Neural cell (in vitro differentiated cells): ENCODE measurements around the gene DHX8. TPM values are rescaled to one million over a fixed set of nuclear protein-coding genes. Genes with fewer than 3 reads are reported as not detected.

Experiments
- H2AFZ ChIP-seq: fragments of 200-600, 300-800 bp; sonication (generic), shearing (Covaris generic); 2 replicates; pipeline ENCODE4 v1.6.0; 2014; ENCODE audit warnings: low read depth, mild to moderate bottlenecking, antibody characterized with exemption, low read length, moderate library complexity
- H3F3A ChIP-seq: fragments of 200-600 bp; shearing (Covaris generic); 2 replicates; pipeline ENCODE4 v1.6.1; 2016; ENCODE audit warnings: mild to moderate bottlenecking, moderate library complexity, mixed read lengths, antibody characterized with exemption, low read length; ENCODE audit not compliant: insufficient read depth, poor library complexity, severe bottlenecking
- H3K27ac ChIP-seq: fragments of 200-600, 300-800 bp; sonication (generic), shearing (Covaris generic); 2 replicates; pipeline ENCODE4 v1.5.1; 2014; ENCODE audit warnings: mild to moderate bottlenecking, low read length, moderate library complexity
- H3K27me3 ChIP-seq: fragments of 300-800, 200-600 bp; sonication (generic), shearing (Covaris generic); 2 replicates; pipeline ENCODE4 v1.6.0; 2014; ENCODE audit warnings: mild to moderate bottlenecking, low read depth, low read length, moderate library complexity; ENCODE audit not compliant: insufficient read depth
- H3K36me3 ChIP-seq: fragments of 300-800, 200-600 bp; sonication (generic), shearing (Covaris generic); 2 replicates; pipeline ENCODE4 v1.5.1; 2014; ENCODE audit warnings: mild to moderate bottlenecking, antibody characterized with exemption, low read length, moderate library complexity; ENCODE audit not compliant: insufficient read depth
- H3K4me2 ChIP-seq: fragments of 300-800, 200-600 bp; sonication (generic), shearing (Covaris generic); 2 replicates; pipeline ENCODE4 v1.6.0; 2014; ENCODE audit warnings: mild to moderate bottlenecking, low read length
- H3K4me3 ChIP-seq: fragments of 300-800, 200-600 bp; sonication (generic), shearing (Covaris generic); 2 replicates; pipeline ENCODE4 v1.5.1; 2014; ENCODE audit warnings: mild to moderate bottlenecking, low read length, moderate library complexity
- H3K79me2 ChIP-seq: fragments of 200-600 bp; shearing (Covaris generic); replicated peaks from 2 replicates; pipeline ENCODE4 v1.6.0; 2014; ENCODE audit warnings: mild to moderate bottlenecking, low read length, moderate library complexity; ENCODE audit not compliant: insufficient read depth
- H3K9ac ChIP-seq: fragments of 300-800, 200-600 bp; sonication (generic), shearing (Covaris generic); 2 replicates; pipeline ENCODE4 v1.6.1; 2016; ENCODE audit warnings: mild to moderate bottlenecking, low read length, mixed read lengths
- H3K9me2 ChIP-seq: fragments of 200-600 bp; shearing (Covaris generic); 2 replicates; pipeline ENCODE4 v1.6.1; 2016; ENCODE audit warnings: mild to moderate bottlenecking, low read length, mixed read lengths; ENCODE audit not compliant: insufficient read depth
- H3K9me3 ChIP-seq: fragments of 200-600, 300-800 bp; sonication (generic), shearing (Covaris generic); 2 replicates; pipeline ENCODE4 v1.6.1; 2016; ENCODE audit warnings: mild to moderate bottlenecking, mixed run types, low read length, moderate library complexity, mixed read lengths
- H4K20me1 ChIP-seq: fragments of 200-600 bp; shearing (Covaris generic); 2 replicates; pipeline ENCODE4 v1.6.1; 2016; ENCODE audit warnings: mild to moderate bottlenecking, mixed run types; ENCODE audit not compliant: insufficient read depth
- EP300 ChIP-seq: fragments of 450-650 bp; conservative IDR thresholded peaks from 2 replicates; pipeline ENCODE4 v1.6.1; 2014; ENCODE audit warnings: antibody characterized with exemption, mild to moderate bottlenecking, moderate library complexity; ENCODE audit not compliant: poor library complexity, severe bottlenecking
- EZH2 ChIP-seq: fragments of 200-600, 300-800 bp; shearing (Covaris generic), sonication (generic); IDR thresholded peaks from 2 replicates; pipeline ENCODE4 v1.6.1; 2014; ENCODE audit warnings: antibody characterized with exemption, low read length, borderline replicate concordance, mild to moderate bottlenecking; ENCODE audit not compliant: insufficient read depth, poor library complexity, severe bottlenecking
- MXI1 ChIP-seq: fragments of 450-650 bp; conservative IDR thresholded peaks from 2 replicates; pipeline ENCODE4 v1.6.1; 2014; ENCODE audit warnings: antibody characterized with exemption, mild to moderate bottlenecking; ENCODE audit not compliant: poor library complexity, severe bottlenecking
- POLR2AphosphoS5 ChIP-seq: IDR thresholded peaks from 2 replicates; pipeline ENCODE4 v1.6.1; 2012
- RAD21 ChIP-seq: fragments of 450-650 bp; conservative IDR thresholded peaks from 2 replicates; pipeline ENCODE4 v1.6.1; 2014; ENCODE audit warnings: antibody characterized with exemption, mild to moderate bottlenecking, moderate library complexity
- REST ChIP-seq: IDR thresholded peaks from 2 replicates; pipeline ENCODE4 v1.6.1; 2012; ENCODE audit warnings: borderline replicate concordance
- SMC3 ChIP-seq: fragments of 450-650 bp; conservative IDR thresholded peaks from 2 replicates; pipeline ENCODE4 v1.6.1; 2014; ENCODE audit warnings: antibody characterized with exemption, mild to moderate bottlenecking, moderate library complexity; ENCODE audit not compliant: poor library complexity
- TAF1 ChIP-seq: IDR thresholded peaks from 2 replicates; pipeline ENCODE4 v1.6.1; 2012; ENCODE audit warnings: low read depth
- polyA plus RNA-seq: library from polyadenylated mRNA; depleted of rRNA; stranded (reverse); fragments of >200 nt; gene quantifications from 2 replicates; pipeline ENCODE4 v1.2.3, GENCODE V29; 2014
- TF ChIP-seq, protein P1 (sequence below): fragments of 450-650 bp; IDR thresholded peaks from 2 replicates; pipeline ENCODE4 v1.5.1; 2014; ENCODE audit warnings: antibody characterized with exemption, mild to moderate bottlenecking, moderate library complexity; ENCODE audit not compliant: poor library complexity, severe bottlenecking

DHX8 gene
- polyA plus RNA-seq, 1 donor from 2014 or later = 19.4 TPM

- Histone ChIP-seq H3F3A (no peaks in the 10 kb centered on the region), H3K79me2 (no peaks in the 10 kb centered on the region), H3K27ac (no peak overlapping the region), H3K4me3 (no peak overlapping the region), H2AFZ (no peak overlapping the region), H3K27me3 (no peaks in the 10 kb centered on the region), H3K4me2 (no peak overlapping the region), H3K36me3 (no peaks in the 10 kb centered on the region), H3K9me2 (no peaks in the 10 kb centered on the region), H3K9ac (no peak overlapping the region), H4K20me1 (no peaks in the 10 kb centered on the region), H3K9me3 (no peaks in the 10 kb centered on the region)
- no peak for TF ChIP-seq REST
- no peak for TF ChIP-seq RAD21
- no peak for TF ChIP-seq MXI1
- TF ChIP-seq, protein P1, sequence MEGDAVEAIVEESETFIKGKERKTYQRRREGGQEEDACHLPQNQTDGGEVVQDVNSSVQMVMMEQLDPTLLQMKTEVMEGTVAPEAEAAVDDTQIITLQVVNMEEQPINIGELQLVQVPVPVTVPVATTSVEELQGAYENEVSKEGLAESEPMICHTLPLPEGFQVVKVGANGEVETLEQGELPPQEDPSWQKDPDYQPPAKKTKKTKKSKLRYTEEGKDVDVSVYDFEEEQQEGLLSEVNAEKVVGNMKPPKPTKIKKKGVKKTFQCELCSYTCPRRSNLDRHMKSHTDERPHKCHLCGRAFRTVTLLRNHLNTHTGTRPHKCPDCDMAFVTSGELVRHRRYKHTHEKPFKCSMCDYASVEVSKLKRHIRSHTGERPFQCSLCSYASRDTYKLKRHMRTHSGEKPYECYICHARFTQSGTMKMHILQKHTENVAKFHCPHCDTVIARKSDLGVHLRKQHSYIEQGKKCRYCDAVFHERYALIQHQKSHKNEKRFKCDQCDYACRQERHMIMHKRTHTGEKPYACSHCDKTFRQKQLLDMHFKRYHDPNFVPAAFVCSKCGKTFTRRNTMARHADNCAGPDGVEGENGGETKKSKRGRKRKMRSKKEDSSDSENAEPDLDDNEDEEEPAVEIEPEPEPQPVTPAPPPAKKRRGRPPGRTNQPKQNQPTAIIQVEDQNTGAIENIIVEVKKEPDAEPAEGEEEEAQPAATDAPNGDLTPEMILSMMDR = no peak
- TF ChIP-seq TAF1 = no peak
- no peak for TF ChIP-seq POLR2AphosphoS5
- no peak for TF ChIP-seq EP300
- no peak for TF ChIP-seq SMC3
- no peak for TF ChIP-seq EZH2
These were observed 72.5 kb downstream of the DHX8 start for GRCh38 chr17:43556292-43556691.

DNA sequence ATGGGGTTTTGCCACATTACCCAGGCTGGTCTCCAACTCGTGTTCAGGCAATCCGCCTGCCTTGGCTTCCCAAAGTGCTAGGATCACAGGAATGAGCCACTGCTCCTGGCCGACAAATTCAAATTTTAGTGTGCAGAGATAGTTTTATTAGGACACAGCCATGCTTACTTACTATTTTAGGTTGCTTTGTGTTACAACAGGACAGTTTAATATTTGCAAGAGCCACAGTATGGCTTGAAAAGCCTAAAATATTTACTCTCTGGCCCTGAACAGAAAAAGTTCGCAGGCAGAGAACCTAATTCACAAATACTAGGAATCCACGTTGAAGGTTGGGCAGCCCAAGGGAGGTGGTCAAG lies 75.0 kb downstream of the DHX8 start:
- H3K4me2 ChIP-seq = no peak overlapping the region
- H4K20me1 ChIP-seq = no peaks in the 10 kb centered on the region
- no peaks in the 10 kb centered on the region for H3K79me2 ChIP-seq
- no peaks in the 10 kb centered on the region for H3K27me3 ChIP-seq
- H3K36me3 ChIP-seq = no peaks in the 10 kb centered on the region
- no peak overlapping the region for H3K9ac ChIP-seq
- no peak overlapping the region for H3K27ac ChIP-seq
- no peak overlapping the region for H3K4me3 ChIP-seq
- H2AFZ ChIP-seq = no peak overlapping the region
- no peaks in the 10 kb centered on the region for H3F3A ChIP-seq
- H3K9me3 ChIP-seq = no peaks in the 10 kb centered on the region
- TF ChIP-seq, protein P1 = no peak
- TF ChIP-seq TAF1 (no peak), MXI1 (no peak), SMC3 (no peak), EP300 (no peak), RAD21 (no peak), REST (no peak), POLR2AphosphoS5 (no peak), EZH2 (no peak)
- H3K9me2 ChIP-seq = no peaks in the 10 kb centered on the region
